GM12878 (cell line): ENCODE data around the gene RMI2. TPM values are rescaled to one million over a fixed set of nuclear protein-coding genes. Genes with fewer than 3 reads are reported as not detected.
A peak's percentile ranks its signal among the peaks of the same experiment; 100 is the strongest.

Experiments used
- BCL3 ChIP-seq: IDR thresholded peaks from 2 replicates; pipeline ENCODE4 v1.6.1; 2011; ENCODE audit warnings: borderline replicate concordance, low read depth, mild to moderate bottlenecking, moderate library complexity, low read length; ENCODE audit not compliant: insufficient read depth, poor library complexity, severe bottlenecking
- CHD2 ChIP-seq: IDR thresholded peaks from 2 replicates; pipeline ENCODE4 v1.6.1; 2011; ENCODE audit warnings: low read depth, low read length, improper control_type of control experiment, borderline replicate concordance
- CREB1 ChIP-seq: IDR thresholded peaks from 2 replicates; pipeline ENCODE4 v1.6.1; 2012; ENCODE audit warnings: low read depth, mild to moderate bottlenecking, inconsistent platforms
- CREM ChIP-seq: IDR thresholded peaks from 2 replicates; pipeline ENCODE4 v1.6.1; 2014; ENCODE audit warnings: antibody characterized with exemption, low read depth
- ETV6 ChIP-seq, 2 experiments: fragments of 450-650 bp in 1 of 2; IDR thresholded peaks in 1 of 2; conservative IDR thresholded peaks in 1 of 2; 2 replicates each; pipeline ENCODE4 v1.6.1; 2014; ENCODE audit warnings: antibody characterized with exemption in 1 of 2, borderline replicate concordance in 1 of 2, low read depth in 1 of 2, mild to moderate bottlenecking in 1 of 2, moderate library complexity in 1 of 2
- FOXM1 ChIP-seq: IDR thresholded peaks from 2 replicates; pipeline ENCODE4 v1.6.1; 2012; ENCODE audit warnings: low read depth, mild to moderate bottlenecking, inconsistent platforms, low read length, moderate library complexity
- GATAD2B ChIP-seq: fragments of 450-650 bp; conservative IDR thresholded peaks from 2 replicates; pipeline ENCODE4 v1.6.1; 2017; ENCODE audit warnings: low read depth, mild to moderate bottlenecking, moderate library complexity
- JUNB ChIP-seq: IDR thresholded peaks from 2 replicates; pipeline ENCODE4 v1.6.1; 2016; ENCODE audit warnings: antibody characterized with exemption, mild to moderate bottlenecking
- KLF5 ChIP-seq: fragments of 450-650 bp; IDR thresholded peaks from 2 replicates; pipeline ENCODE4 v1.6.1; 2014; ENCODE audit warnings: mild to moderate bottlenecking; ENCODE audit not compliant: partially characterized antibody
- MTA3 ChIP-seq: IDR thresholded peaks from 2 replicates; pipeline ENCODE4 v1.6.1; 2012; ENCODE audit warnings: low read length, inconsistent platforms, borderline replicate concordance
- RELA ChIP-seq: fragments of 450-650 bp; IDR thresholded peaks from 2 replicates; pipeline ENCODE4 v1.8.0; 2014; ENCODE audit warnings: borderline replicate concordance; ENCODE audit not compliant: partially characterized antibody
- RELB ChIP-seq: fragments of 450-650 bp; IDR thresholded peaks from 2 replicates; pipeline ENCODE4 v1.6.1; 2017; ENCODE audit warnings: low read depth, mild to moderate bottlenecking, moderate library complexity
- SMC3 ChIP-seq: IDR thresholded peaks from 2 replicates; pipeline ENCODE4 v1.6.1; 2011; ENCODE audit warnings: low read length, improper control_type of control experiment, borderline replicate concordance
- TCF12 ChIP-seq: IDR thresholded peaks from 2 replicates; pipeline ENCODE4 v1.6.1; 2011; ENCODE audit warnings: low read depth, mild to moderate bottlenecking, low read length
- TCF7 ChIP-seq: IDR thresholded peaks from 2 replicates; pipeline ENCODE4 v1.6.1; 2014; ENCODE audit warnings: antibody characterized with exemption, borderline replicate concordance
- ZBTB11 ChIP-seq: fragments of 450-650 bp; formaldehyde crosslinking; IDR thresholded peaks from 2 replicates; pipeline ENCODE4 v1.5.0; 2022; ENCODE audit warnings: mild to moderate bottlenecking, missing genetic modification characterization
- ZNF687 ChIP-seq: fragments of 450-650 bp; IDR thresholded peaks from 2 replicates; pipeline ENCODE4 v1.6.1; 2017; ENCODE audit warnings: mild to moderate bottlenecking, moderate library complexity
- polyA plus RNA-seq, 11 experiments: library from polyadenylated mRNA; depleted of rRNA in 4 of 11; unstranded in 6 of 11; stranded (reverse) in 5 of 11; fragments of >200 nt; fragmentation: Nextera tagmentation in 4 of 11; fragmentation: Illumina TruSeq in 1 of 11; extraction: Ambion mirVana in 4 of 11; extraction: Trizol in 1 of 11; gene quantifications; 1 replicate in 1 of 11; 2 replicates in 10 of 11; pipeline versions ENCODE4 v1.2.1 to v1.2.3, GENCODE V29; 2011 to 2016; ENCODE audit warnings: inconsistent platforms in 2 of 11, missing spikeins in 2 of 11, low read depth in 1 of 11
- total RNA-seq, 4 experiments: library from RNA; depleted of rRNA in 3 of 4; stranded (reverse); fragments of >200 nt in 3 of 4; fragmentation: Illumina TruSeq in 1 of 4; extraction: Trizol in 1 of 4; gene quantifications; 2 replicates each; pipeline versions ENCODE4 v1.2.1 to v1.2.3, GENCODE V29; 2013 to 2021
- TF ChIP-seq, protein P1 (sequence below): fragments of 450-650 bp; IDR thresholded peaks from 2 replicates; pipeline ENCODE4 v1.6.1; 2016; ENCODE audit warnings: mild to moderate bottlenecking

Gene RMI2
- total and polyA plus RNA-seq, 10 of the 15 experiments (the other 5 are each of a cell fraction or from before 2014, with no cell fraction given), result 9.6 to 68.8 (median 32.1) TPM

- TF ChIP-seq ZNF687 (peak; percentile 82), MTA3 (0 out of 2 replicates have a peak, but pooled peaks have one; percentile 46), FOXM1 (peak; percentile 68; the same call in 1 of the 2 replicates), CHD2 (peak; percentile 68; the same call in 1 of the 2 replicates), BCL3 (peak; percentile 30), RELA (peak; percentile 94), GATAD2B (peak; percentile 29; the same call in 1 of the 2 replicates), JUNB (peak; percentile 81), CREB1 (peak; percentile 85), ZBTB11 (CRISPR knock-in tag) (no peak), SMC3 (no peak), RELB (peak; percentile 97), ETV6 (conservative IDR thresholded peaks at IDR 0.05 in 1 of 2, IDR thresholded peaks at IDR 0.05 in 1 of 2; ENCODE audit: borderline replicate concordance in 1 of 2, low read depth in 1 of 2) (peak in 1 of 2 experiments; percentile 66; a peak in 1 of 4 replicates), CREM (peak; percentile 80; the same call in 1 of the 2 replicates), TCF7 (peak; percentile 28; the same call in 1 of the 2 replicates), KLF5 (peak; percentile 41), TCF12 (no peak)
- TF ChIP-seq, protein P1, sequence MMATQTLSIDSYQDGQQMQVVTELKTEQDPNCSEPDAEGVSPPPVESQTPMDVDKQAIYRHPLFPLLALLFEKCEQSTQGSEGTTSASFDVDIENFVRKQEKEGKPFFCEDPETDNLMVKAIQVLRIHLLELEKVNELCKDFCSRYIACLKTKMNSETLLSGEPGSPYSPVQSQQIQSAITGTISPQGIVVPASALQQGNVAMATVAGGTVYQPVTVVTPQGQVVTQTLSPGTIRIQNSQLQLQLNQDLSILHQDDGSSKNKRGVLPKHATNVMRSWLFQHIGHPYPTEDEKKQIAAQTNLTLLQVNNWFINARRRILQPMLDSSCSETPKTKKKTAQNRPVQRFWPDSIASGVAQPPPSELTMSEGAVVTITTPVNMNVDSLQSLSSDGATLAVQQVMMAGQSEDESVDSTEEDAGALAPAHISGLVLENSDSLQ, result peak; percentile 67
Observed at GRCh38 chr16:11379420-11379819, 34.2 kb downstream of the RMI2 start (continued).
